Astrocyte (in vitro differentiated cells and primary cell): ENCODE data around the gene HACL1. TPM values are rescaled to one million over a fixed set of nuclear protein-coding genes. Genes with fewer than 3 reads are reported as not detected.
"Not testable (repeated sequence)": the region's sequence is repeated elsewhere in the genome, so short reads cannot be mapped to it uniquely, and the experiment has no call there.

Source experiments
- DNase-seq: peaks from one replicate; pipeline ENCODE4 v3.0.0-alpha.2; 2010; ENCODE audit warnings: low read depth
- FAIRE-seq: peaks from 2 replicates; lab custom pipeline; 2011; peaks lifted over from hg19 to GRCh38; lab: Jason Lieb, UNC
- H2AFZ ChIP-seq: 2 replicates; pipeline ENCODE4 v1.6.0; 2012; ENCODE audit warnings: low read depth, low read length, inconsistent platforms
- H3K27ac ChIP-seq: 2 replicates; pipeline ENCODE4 v1.5.1; 2011; ENCODE audit warnings: low read depth, low read length, inconsistent platforms
- H3K27me3 ChIP-seq: 2 replicates; pipeline ENCODE4 v1.6.0; 2011; ENCODE audit warnings: low read length, inconsistent platforms; ENCODE audit not compliant: insufficient read depth
- H3K36me3 ChIP-seq: 2 replicates; pipeline ENCODE4 v1.5.1; 2011; ENCODE audit warnings: low read length, inconsistent platforms; ENCODE audit not compliant: insufficient read depth
- H3K4me1 ChIP-seq: 2 replicates; pipeline ENCODE4 v1.5.1; 2011; ENCODE audit warnings: low read length, inconsistent platforms; ENCODE audit not compliant: insufficient read depth
- H3K4me2 ChIP-seq: 2 replicates; pipeline ENCODE4 v1.6.0; 2012; ENCODE audit warnings: low read length, inconsistent platforms
- H3K4me3 ChIP-seq: 2 replicates; pipeline ENCODE4 v1.5.1; 2011; ENCODE audit warnings: low read depth, mild to moderate bottlenecking, low read length, inconsistent platforms; ENCODE audit not compliant: insufficient read depth
- H3K79me2 ChIP-seq: 2 replicates; pipeline ENCODE4 v1.6.0; 2012; ENCODE audit warnings: mild to moderate bottlenecking, low read length, inconsistent platforms; ENCODE audit not compliant: insufficient read depth
- H3K9ac ChIP-seq: 2 replicates; pipeline ENCODE4 v1.6.0; 2012; ENCODE audit warnings: mild to moderate bottlenecking, low read length, inconsistent platforms
- H3K9me3 ChIP-seq: 2 replicates; pipeline ENCODE4 v1.5.1; 2012; ENCODE audit warnings: low read depth, mild to moderate bottlenecking, low read length, inconsistent platforms; ENCODE audit not compliant: insufficient read depth
- H4K20me1 ChIP-seq: 2 replicates; pipeline ENCODE4 v1.6.0; 2012; ENCODE audit warnings: low read length, inconsistent platforms; ENCODE audit not compliant: insufficient read depth
- H3K27ac Mint-ChIP-seq: one replicate; pipeline ENCODE4 v1.8.0; 2021; ENCODE audit warnings: mild to moderate bottlenecking, mixed read lengths; ENCODE audit not compliant: unreplicated experiment
- H3K27me3 Mint-ChIP-seq: one replicate; pipeline ENCODE4 v1.8.0; 2021; ENCODE audit warnings: low read depth, mixed read lengths; ENCODE audit not compliant: unreplicated experiment
- H3K36me3 Mint-ChIP-seq: one replicate; pipeline ENCODE4 v1.8.0; 2021; ENCODE audit warnings: low read depth, mixed read lengths; ENCODE audit not compliant: unreplicated experiment
- H3K4me1 Mint-ChIP-seq: one replicate; pipeline ENCODE4 v1.8.0; 2021; ENCODE audit warnings: low read depth, mixed read lengths; ENCODE audit not compliant: unreplicated experiment
- H3K4me3 Mint-ChIP-seq: one replicate; pipeline ENCODE4 v1.8.0; 2021; ENCODE audit warnings: mild to moderate bottlenecking, moderate library complexity, mixed read lengths; ENCODE audit not compliant: unreplicated experiment
- H3K9me3 Mint-ChIP-seq: one replicate; pipeline ENCODE4 v1.8.0; 2021; ENCODE audit warnings: mild to moderate bottlenecking, mixed read lengths; ENCODE audit not compliant: unreplicated experiment
- EZH2 ChIP-seq: IDR thresholded peaks from 2 replicates; pipeline ENCODE4 v1.6.1; 2012; ENCODE audit warnings: mild to moderate bottlenecking, low read length, inconsistent platforms; ENCODE audit not compliant: insufficient read depth
- total RNA-seq: library from RNA; stranded (reverse); gene quantifications from 2 replicates; pipeline ENCODE4 v1.2.1, GENCODE V29; 2021
- TF ChIP-seq, protein P1 (sequence below): IDR thresholded peaks from 2 replicates; pipeline ENCODE4 v1.5.1; 2011; ENCODE audit warnings: low read depth, mild to moderate bottlenecking, inconsistent platforms, low read length, moderate library complexity; ENCODE audit not compliant: insufficient read depth

HACL1 gene
- total RNA-seq, 1 donor from 2014 or later, result 17.8 TPM

DNA sequence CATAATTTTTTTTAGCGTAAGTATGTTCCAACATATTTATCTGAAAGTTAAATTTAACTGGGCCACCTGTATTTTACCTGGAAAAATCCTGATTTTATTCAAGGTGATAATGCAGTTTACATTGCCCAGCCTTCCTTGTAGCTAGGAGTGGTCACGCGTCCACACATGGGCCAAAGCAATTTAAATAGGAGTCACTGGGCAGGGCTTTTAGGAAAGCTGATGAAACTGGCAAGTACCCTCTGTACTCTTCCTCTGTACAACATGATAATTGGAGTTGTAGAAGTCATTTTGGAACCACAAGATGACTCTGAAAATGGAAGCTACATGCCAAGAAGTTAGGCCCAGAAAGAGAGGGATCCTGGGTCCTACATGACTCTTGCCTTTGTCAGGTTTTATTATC is 9.6 kb upstream of the HACL1 start:
- no peak overlapping the region for H2AFZ ChIP-seq
- no peak overlapping the region for H3K27ac ChIP-seq
- no peak for FAIRE-seq
- DNase-seq, result no peak
- H4K20me1 ChIP-seq, result no peaks in the 10 kb centered on the region
- H3K9me3 Mint-ChIP-seq, result no peaks in the 10 kb centered on the region
- no peak overlapping the region for H3K4me3 Mint-ChIP-seq
- H3K4me3 ChIP-seq, result no peak overlapping the region
- H3K36me3 ChIP-seq, result no peaks in the 10 kb centered on the region
- no peaks in the 10 kb centered on the region for H3K27me3 ChIP-seq
- H3K4me2 ChIP-seq, result no peak overlapping the region
- no peaks in the 10 kb centered on the region for H3K9me3 ChIP-seq
- no peak overlapping the region for H3K27ac Mint-ChIP-seq
- H3K79me2 ChIP-seq, result no peaks in the 10 kb centered on the region
- no peaks in the 10 kb centered on the region for H3K27me3 Mint-ChIP-seq
- no peak for TF ChIP-seq EZH2
- TF ChIP-seq, protein P1, sequence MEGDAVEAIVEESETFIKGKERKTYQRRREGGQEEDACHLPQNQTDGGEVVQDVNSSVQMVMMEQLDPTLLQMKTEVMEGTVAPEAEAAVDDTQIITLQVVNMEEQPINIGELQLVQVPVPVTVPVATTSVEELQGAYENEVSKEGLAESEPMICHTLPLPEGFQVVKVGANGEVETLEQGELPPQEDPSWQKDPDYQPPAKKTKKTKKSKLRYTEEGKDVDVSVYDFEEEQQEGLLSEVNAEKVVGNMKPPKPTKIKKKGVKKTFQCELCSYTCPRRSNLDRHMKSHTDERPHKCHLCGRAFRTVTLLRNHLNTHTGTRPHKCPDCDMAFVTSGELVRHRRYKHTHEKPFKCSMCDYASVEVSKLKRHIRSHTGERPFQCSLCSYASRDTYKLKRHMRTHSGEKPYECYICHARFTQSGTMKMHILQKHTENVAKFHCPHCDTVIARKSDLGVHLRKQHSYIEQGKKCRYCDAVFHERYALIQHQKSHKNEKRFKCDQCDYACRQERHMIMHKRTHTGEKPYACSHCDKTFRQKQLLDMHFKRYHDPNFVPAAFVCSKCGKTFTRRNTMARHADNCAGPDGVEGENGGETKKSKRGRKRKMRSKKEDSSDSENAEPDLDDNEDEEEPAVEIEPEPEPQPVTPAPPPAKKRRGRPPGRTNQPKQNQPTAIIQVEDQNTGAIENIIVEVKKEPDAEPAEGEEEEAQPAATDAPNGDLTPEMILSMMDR, result no peak
- peaks cover 6% of the 10 kb centered on the region for H3K4me1 Mint-ChIP-seq
- H3K4me1 ChIP-seq, result no peaks in the 10 kb centered on the region
- H3K36me3 Mint-ChIP-seq, result peaks cover 2% of the 10 kb centered on the region
- no peak overlapping the region for H3K9ac ChIP-seq

DNA sequence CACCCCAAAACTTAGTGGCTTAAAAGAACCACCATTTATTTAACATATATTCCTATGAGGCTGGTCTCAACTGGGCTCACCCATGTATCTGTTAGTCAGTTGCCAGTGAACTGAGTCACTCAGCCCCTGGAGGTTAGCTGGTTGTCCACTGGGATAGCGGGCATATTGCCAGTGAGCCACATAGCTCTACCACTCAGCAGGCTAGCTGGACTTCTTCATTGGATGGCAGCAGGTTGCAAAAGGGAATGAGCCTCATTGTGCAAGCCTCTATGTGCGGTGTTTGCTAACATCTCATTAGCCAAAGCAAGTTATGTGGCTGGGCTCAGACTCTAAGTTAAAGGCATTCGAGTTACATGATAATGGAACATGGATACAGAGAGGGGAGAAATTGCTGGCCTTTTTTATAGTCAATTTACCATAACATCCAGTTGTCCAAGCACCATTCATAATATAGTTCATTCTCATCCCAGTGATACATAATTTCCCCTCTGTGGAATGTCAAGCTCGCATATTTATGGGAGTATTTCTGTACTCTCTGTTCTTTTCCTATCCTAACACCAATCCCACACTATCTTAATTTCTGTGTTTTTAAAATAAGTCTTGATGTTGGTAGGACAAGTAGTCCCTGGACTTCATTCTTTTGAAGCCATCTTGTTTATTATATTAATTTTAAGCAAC is 8.9 kb upstream of the HACL1 start:
- no peaks in the 10 kb centered on the region for H4K20me1 ChIP-seq
- no peak overlapping the region for H2AFZ ChIP-seq
- FAIRE-seq (no peak), DNase-seq (peak; percentile 43)
- H3K9me3 ChIP-seq, result no peaks in the 10 kb centered on the region
- no peaks in the 10 kb centered on the region for H3K79me2 ChIP-seq
- Mint-ChIP-seq H3K4me1 (peaks cover 6% of the 10 kb centered on the region), H3K27ac (no peak overlapping the region), H3K4me3 (no peak overlapping the region), H3K36me3 (peaks cover 2% of the 10 kb centered on the region), H3K9me3 (no peaks in the 10 kb centered on the region), H3K27me3 (no peaks in the 10 kb centered on the region)
- H3K4me1 ChIP-seq, result no peaks in the 10 kb centered on the region
- TF ChIP-seq EZH2, result no peak
- TF ChIP-seq, protein P1, result no peak
- no peaks in the 10 kb centered on the region for H3K27me3 ChIP-seq
- H3K9ac ChIP-seq, result no peak overlapping the region
- no peaks in the 10 kb centered on the region for H3K36me3 ChIP-seq
- H3K27ac ChIP-seq, result no peak overlapping the region
- H3K4me3 ChIP-seq, result no peak overlapping the region
- no peak overlapping the region for H3K4me2 ChIP-seq

DNA sequence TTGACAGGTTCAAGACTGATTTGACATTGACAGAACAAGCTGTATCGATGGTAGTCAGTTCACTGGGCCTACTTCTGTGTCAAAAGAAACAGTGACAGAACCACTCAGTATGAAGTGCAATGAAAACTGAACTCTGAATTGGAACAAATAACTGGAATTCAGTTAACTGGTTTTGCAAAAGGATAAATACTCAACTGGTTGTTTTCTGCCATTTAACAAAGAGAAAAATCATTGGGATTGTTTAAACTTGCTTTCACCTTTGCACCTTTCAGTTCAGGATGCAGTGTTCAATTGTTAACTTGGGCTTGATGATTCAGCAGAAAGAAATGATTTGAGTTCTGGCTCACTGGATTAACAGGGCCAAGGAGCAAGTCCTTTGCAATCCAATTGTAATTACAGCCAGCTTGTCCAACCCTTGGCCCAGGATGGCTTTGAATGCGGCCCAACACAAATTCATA is 5.1 kb upstream of the HACL1 start:
- Histone ChIP-seq H2AFZ (no peak overlapping the region), H3K36me3 (no peaks in the 10 kb centered on the region), H3K27ac (no peak overlapping the region), H3K9ac (no peak overlapping the region), H3K4me1 (peaks cover 3% of the 10 kb centered on the region), H3K27me3 (no peaks in the 10 kb centered on the region), H4K20me1 (no peaks in the 10 kb centered on the region), H3K4me2 (no peak overlapping the region), H3K79me2 (no peaks in the 10 kb centered on the region), H3K4me3 (no peak overlapping the region), H3K9me3 (no peaks in the 10 kb centered on the region)
- DNase-seq (no peak), FAIRE-seq (no peak)
- peaks cover 8% of the 10 kb centered on the region for H3K4me1 Mint-ChIP-seq
- H3K27ac Mint-ChIP-seq, result peak overlapping the region; percentile 85
- no peaks in the 10 kb centered on the region for H3K9me3 Mint-ChIP-seq
- TF ChIP-seq EZH2, result no peak
- TF ChIP-seq, protein P1, result no peak
- H3K27me3 Mint-ChIP-seq, result no peaks in the 10 kb centered on the region
- peaks cover 7% of the 10 kb centered on the region for H3K36me3 Mint-ChIP-seq
- H3K4me3 Mint-ChIP-seq, result no peak overlapping the region

DNA sequence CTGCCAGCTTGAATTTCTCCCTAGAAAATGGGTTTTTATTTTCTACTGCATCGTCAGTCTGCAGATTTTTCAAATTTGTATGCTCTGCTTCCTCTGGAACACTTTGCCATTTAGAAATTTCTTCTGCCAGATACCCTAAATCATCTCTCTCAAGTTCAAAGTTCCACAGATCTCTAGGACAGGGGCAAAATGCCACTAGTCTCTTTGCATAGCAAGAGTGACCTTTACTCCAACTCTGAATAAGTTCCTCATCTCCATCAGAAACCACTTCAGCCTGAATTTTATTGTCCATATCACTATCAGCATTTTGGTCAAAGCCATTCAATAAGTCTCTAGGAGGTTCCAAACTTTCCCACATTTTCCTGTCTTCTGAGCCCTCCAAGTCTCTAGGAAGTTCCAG is 3.2 kb upstream of the HACL1 start:
- not testable (repeated sequence) for H3K27ac Mint-ChIP-seq, H3K9me3 ChIP-seq, H2AFZ ChIP-seq, H3K4me3 ChIP-seq, H3K4me3 Mint-ChIP-seq, H3K9ac ChIP-seq, DNase-seq, H3K27ac ChIP-seq, H3K36me3 ChIP-seq, H3K27me3 ChIP-seq, H3K9me3 Mint-ChIP-seq, H3K4me2 ChIP-seq, H3K27me3 Mint-ChIP-seq, H4K20me1 ChIP-seq, FAIRE-seq, H3K36me3 Mint-ChIP-seq
- H3K79me2 ChIP-seq, result peaks cover 12% of the 10 kb centered on the region
- H3K4me1 Mint-ChIP-seq, result peaks cover 13% of the 10 kb centered on the region
- H3K4me1 ChIP-seq, result peaks cover 12% of the 10 kb centered on the region
